Measurements from ENCODE around the gene SLC38A10. TPM values are rescaled to one million over a fixed set of nuclear protein-coding genes. Genes with fewer than 3 reads are reported as not detected.
A peak's percentile ranks its signal among the peaks of the same experiment; 100 is the strongest.

SLC38A10 gene
- total and polyA plus RNA-seq, 2 of the 4 experiments (the other 2 are of a cell fraction): 12.7 to 46.7 TPM

GRCh38 chr17:81277946-81278693, 17.0 kb downstream of the SLC38A10 start:
- 69% methylated on average over 11 of the region's 20 CpGs; no CpG with 5 or more reads in 1 of the 2 experiments for WGBS, 2 experiments (ENCODE audit: extremely low coverage in 2 of 2, insufficient read length in 1 of 2)
- H3K4me1 ChIP-seq (ENCODE audit: control insufficient read depth, insufficient read depth, low read length): peaks cover 11% of the 10 kb centered on the region
- 0 out of 4 replicates have a peak overlapping the region, but pooled peaks of 1 of the 2 experiments have one; percentile 4 for H4K8ac ChIP-seq (ENCODE audit: low read depth in 2 of 2, low read length in 2 of 2)
- H3K27me3 ChIP-seq (ENCODE audit: control insufficient read depth, insufficient read depth, low read length): no peaks in the 10 kb centered on the region
- peak overlapping the region; percentile 7; the same call in 1 of the 3 replicates for H2BK15ac ChIP-seq (ENCODE audit: low read depth, low read length)
- H3K4me3 ChIP-seq (ENCODE audit: insufficient read depth, low read depth, low read length): peak overlapping the region; percentile 14
- DNase-seq (peak; percentile 69), ATAC-seq (ENCODE audit: low read depth) (peak; percentile 56)
- no peaks in the 10 kb centered on the region for H3K9me1 ChIP-seq (ENCODE audit: insufficient read depth, low read length)
- H2AK9ac ChIP-seq (replicated peaks; ENCODE audit: low read depth, low read length, poor library complexity): peak overlapping the region; percentile 30
- peaks cover 22% of the 10 kb centered on the region for H4K20me1 ChIP-seq (ENCODE audit: insufficient read depth, low read length)
- peaks cover 55% of the 10 kb centered on the region for H3K36me3 ChIP-seq (ENCODE audit: control insufficient read depth, insufficient read depth, low read length)
- no TSS peak for BruUV-seq (replicated peaks)
- peaks cover 7 to 43% of the 10 kb centered on the region in 2 experiments for H3K79me1 ChIP-seq (ENCODE audit: low read depth in 1 of 2, low read length in 2 of 2)
- no peak overlapping the region for H4K5ac ChIP-seq (ENCODE audit: low read depth, low read length)
- H3K4me2 ChIP-seq (ENCODE audit: low read depth, low read length): peak overlapping the region; percentile 63
- peak overlapping the region; percentile 40; the same call in 1 of the 2 replicates for H2AK5ac ChIP-seq (ENCODE audit: low read depth, low read length)
- no peak overlapping the region for H4K91ac ChIP-seq (ENCODE audit: insufficient read depth, low read depth, low read length)
- no peak overlapping the region for H2BK20ac ChIP-seq (ENCODE audit: low read depth, low read length)
- dilution Hi-C loops (cut with HindIII; ENCODE audit: low sequenced_read_pairs, unreplicated experiment): no loop called here
- CTCF ChIA-PET: no interaction called here
- H3K23ac ChIP-seq (ENCODE audit: low read depth, low read length): peak overlapping the region; percentile 53; the same call in 1 of the 2 replicates
- no peak overlapping the region for H3K9ac ChIP-seq (ENCODE audit: low read depth, low read length)
- H3K4ac ChIP-seq (ENCODE audit: low read depth, low read length): peak overlapping the region; percentile 45
- in situ Hi-C loops (cut with MboI; ENCODE audit: low sequenced_read_pairs): no loop called here
- peak overlapping the region; percentile 49 for H2AFZ ChIP-seq (replicated peaks; ENCODE audit: low read length, poor library complexity)
- no peak overlapping the region for H3K18ac ChIP-seq (ENCODE audit: low read depth, low read length)
- POLR2A ChIA-PET (ENCODE audit: unreplicated experiment): no interaction called here
- no peak overlapping the region; the same call in 1 of the 2 replicates for H2BK120ac ChIP-seq (ENCODE audit: low read depth, low read length)
- intact Hi-C loops (cut with micrococcal nuclease): no loop called here
- H3K14ac ChIP-seq (replicated peaks; ENCODE audit: low read depth, low read length): 0 out of 2 replicates have a peak overlapping the region, but pooled peaks have one; percentile 26
- TF ChIP-seq CTCF (conservative IDR thresholded peaks at IDR 0.05; ENCODE audit: low read depth, low read length): no peak
- TF ChIP-seq RFX5 (IDR thresholded peaks at IDR 0.05; ENCODE audit: low read depth, low read length): no peak
- TF ChIP-seq ELK1 (IDR thresholded peaks at IDR 0.05; ENCODE audit: borderline replicate concordance, low read depth, low read length): no peak
- TF ChIP-seq NFE2L2 (IDR thresholded peaks at IDR 0.05; ENCODE audit: low read depth, low read length): no peak
- no peak for TF ChIP-seq MAFK (IDR thresholded peaks at IDR 0.05; ENCODE audit: low read depth, low read length)
- no peak for TF ChIP-seq RCOR1 (IDR thresholded peaks at IDR 0.05; ENCODE audit: insufficient replicate concordance, low read length)
- TF ChIP-seq RAD21 (IDR thresholded peaks at IDR 0.05; ENCODE audit: low read length): no peak
- TF ChIP-seq MAZ (IDR thresholded peaks at IDR 0.05; ENCODE audit: borderline replicate concordance, low read depth, low read length): no peak
- TF ChIP-seq SMC3 (IDR thresholded peaks at IDR 0.05; ENCODE audit: low read depth, low read length): no peak
- no peak for TF ChIP-seq FOS (IDR thresholded peaks at IDR 0.05; ENCODE audit: low read depth, low read length)
- TF ChIP-seq BHLHE40 (IDR thresholded peaks at IDR 0.05; ENCODE audit: low read depth, low read length): no peak
- no peak for TF ChIP-seq CEBPB (IDR thresholded peaks at IDR 0.05; ENCODE audit: low read depth, low read length)
- no peaks in the 10 kb centered on the region for H3K9me3 ChIP-seq (ENCODE audit: control insufficient read depth, insufficient read depth, low read length)
- peak overlapping the region; percentile 40; the same call in 1 of the 2 replicates for H3K27ac ChIP-seq (ENCODE audit: insufficient read depth, low read length)
- no peak overlapping the region for H2BK5ac ChIP-seq (ENCODE audit: low read depth, low read length, poor library complexity, severe bottlenecking)
- H3K56ac ChIP-seq (ENCODE audit: extremely low read depth, insufficient read depth, low read length): no peak overlapping the region

Measured in IMR-90 (cell line).